ENCODE data around the gene TRPM8.

The TRPM8 gene

GRCh38 chr2:234032279-234032856 is 115.2 kb downstream of the TRPM8 start:
- TF ChIP-seq MYC (IDR thresholded peaks at IDR 0.05; ENCODE audit: low read depth, low read length) (no peak), POLR2A (IDR thresholded peaks at IDR 0.05; ENCODE audit: extremely low read depth, insufficient read length) (no peak)
- TF ChIP-seq, protein P1, sequence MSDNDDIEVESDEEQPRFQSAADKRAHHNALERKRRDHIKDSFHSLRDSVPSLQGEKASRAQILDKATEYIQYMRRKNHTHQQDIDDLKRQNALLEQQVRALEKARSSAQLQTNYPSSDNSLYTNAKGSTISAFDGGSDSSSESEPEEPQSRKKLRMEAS (IDR thresholded peaks at IDR 0.05; ENCODE audit: low read depth, low read length), result no peak
- TF ChIP-seq, protein P2, sequence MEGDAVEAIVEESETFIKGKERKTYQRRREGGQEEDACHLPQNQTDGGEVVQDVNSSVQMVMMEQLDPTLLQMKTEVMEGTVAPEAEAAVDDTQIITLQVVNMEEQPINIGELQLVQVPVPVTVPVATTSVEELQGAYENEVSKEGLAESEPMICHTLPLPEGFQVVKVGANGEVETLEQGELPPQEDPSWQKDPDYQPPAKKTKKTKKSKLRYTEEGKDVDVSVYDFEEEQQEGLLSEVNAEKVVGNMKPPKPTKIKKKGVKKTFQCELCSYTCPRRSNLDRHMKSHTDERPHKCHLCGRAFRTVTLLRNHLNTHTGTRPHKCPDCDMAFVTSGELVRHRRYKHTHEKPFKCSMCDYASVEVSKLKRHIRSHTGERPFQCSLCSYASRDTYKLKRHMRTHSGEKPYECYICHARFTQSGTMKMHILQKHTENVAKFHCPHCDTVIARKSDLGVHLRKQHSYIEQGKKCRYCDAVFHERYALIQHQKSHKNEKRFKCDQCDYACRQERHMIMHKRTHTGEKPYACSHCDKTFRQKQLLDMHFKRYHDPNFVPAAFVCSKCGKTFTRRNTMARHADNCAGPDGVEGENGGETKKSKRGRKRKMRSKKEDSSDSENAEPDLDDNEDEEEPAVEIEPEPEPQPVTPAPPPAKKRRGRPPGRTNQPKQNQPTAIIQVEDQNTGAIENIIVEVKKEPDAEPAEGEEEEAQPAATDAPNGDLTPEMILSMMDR (IDR thresholded peaks at IDR 0.05; ENCODE audit: low read depth, low read length), result no peak
- DNase-seq (ENCODE audit: low read depth), result no peak

GRCh38 chr2:234033174-234033573 is 116.0 kb downstream of the TRPM8 start:
- H3K4me3 ChIP-seq (ENCODE audit: low read depth, low read length), result no peak overlapping the region
- TF ChIP-seq, protein P2 (IDR thresholded peaks at IDR 0.05; ENCODE audit: low read depth, low read length), result no peak
- TF ChIP-seq POLR2A (IDR thresholded peaks at IDR 0.05; ENCODE audit: extremely low read depth, insufficient read length) (no peak), MYC (IDR thresholded peaks at IDR 0.05; ENCODE audit: low read depth, low read length) (no peak)
- TF ChIP-seq, protein P1 (IDR thresholded peaks at IDR 0.05; ENCODE audit: low read depth, low read length), result no peak
- no peak for DNase-seq (ENCODE audit: low read depth)

More at GRCh38 chr2:234032279-234032856, 115.2 kb downstream of the TRPM8 start:
- no peak overlapping the region for H3K4me3 ChIP-seq (ENCODE audit: low read depth, low read length)

DNA sequence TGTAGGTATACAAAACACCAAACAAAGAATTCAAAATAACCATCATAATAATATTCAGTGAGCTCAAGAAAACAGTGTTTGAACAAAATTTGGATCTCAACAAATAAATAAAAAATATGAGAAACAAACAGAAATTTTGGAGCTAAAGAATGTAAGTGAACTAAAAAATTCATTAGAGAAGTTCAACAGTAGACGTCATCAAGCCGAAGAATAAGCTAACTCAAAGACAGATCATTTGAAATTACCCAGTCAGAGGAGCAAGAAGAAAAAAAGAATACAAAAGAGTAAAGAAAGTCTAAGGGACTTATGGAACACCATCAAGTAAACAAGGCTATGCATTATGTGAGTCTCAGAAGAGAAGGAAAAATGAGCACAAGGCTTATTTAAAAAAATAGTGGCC is 116.7 kb downstream of the TRPM8 start:
- H3K4me3 ChIP-seq (ENCODE audit: low read depth, low read length), result no peak overlapping the region
- no peak for DNase-seq (ENCODE audit: low read depth)
- no peak for TF ChIP-seq POLR2A (IDR thresholded peaks at IDR 0.05; ENCODE audit: extremely low read depth, insufficient read length)
- TF ChIP-seq, protein P1 (IDR thresholded peaks at IDR 0.05; ENCODE audit: low read depth, low read length), result no peak
- TF ChIP-seq, protein P2 (IDR thresholded peaks at IDR 0.05; ENCODE audit: low read depth, low read length), result no peak
- no peak for TF ChIP-seq MYC (IDR thresholded peaks at IDR 0.05; ENCODE audit: low read depth, low read length)

GRCh38 chr2:234038076-234038802 is 121.1 kb downstream of the TRPM8 start:
- no peak overlapping the region for H3K4me3 ChIP-seq (ENCODE audit: low read depth, low read length)
- DNase-seq (ENCODE audit: low read depth), result no peak
- TF ChIP-seq, protein P2 (IDR thresholded peaks at IDR 0.05; ENCODE audit: low read depth, low read length), result no peak
- TF ChIP-seq, protein P1 (IDR thresholded peaks at IDR 0.05; ENCODE audit: low read depth, low read length), result no peak
- TF ChIP-seq MYC (IDR thresholded peaks at IDR 0.05; ENCODE audit: low read depth, low read length), result no peak
- TF ChIP-seq POLR2A (IDR thresholded peaks at IDR 0.05; ENCODE audit: extremely low read depth, insufficient read length), result no peak

GRCh38 chr2:234044157-234044556 is 127.0 kb downstream of the TRPM8 start:
- TF ChIP-seq MYC (IDR thresholded peaks at IDR 0.05; ENCODE audit: low read depth, low read length) (no peak), POLR2A (IDR thresholded peaks at IDR 0.05; ENCODE audit: extremely low read depth, insufficient read length) (no peak)
- TF ChIP-seq, protein P1 (IDR thresholded peaks at IDR 0.05; ENCODE audit: low read depth, low read length), result no peak
- TF ChIP-seq, protein P2 (IDR thresholded peaks at IDR 0.05; ENCODE audit: low read depth, low read length), result no peak
- H3K4me3 ChIP-seq (ENCODE audit: low read depth, low read length), result no peak overlapping the region
- no peak for DNase-seq (ENCODE audit: low read depth)

All from NB4 (cell line).